Mesenteric fat pad (tissue), 1 donor: ENCODE data around the gene ATP6V1F. TPM values are rescaled to one million over a fixed set of nuclear protein-coding genes. Genes with fewer than 3 reads are reported as not detected.

Experiments
- DNase-seq: peaks from one replicate; pipeline ENCODE4 v3.0.0-alpha.2; 2020; ENCODE audit warnings: low spot score
- total RNA-seq: library from RNA; stranded (reverse); fragmentation: NEBNext Ultra II Directional; extraction: Animal tissue kit (Norgen Biotek cat#: 25700); gene quantifications from one replicate; pipeline ENCODE4 v1.2.1, GENCODE V29; 2021
- donor health status: DM: yes; HTN: yes; CAD: no.

Gene ATP6V1F
- total RNA-seq, 1 donor from 2014 or later, result 160 TPM

DNA sequence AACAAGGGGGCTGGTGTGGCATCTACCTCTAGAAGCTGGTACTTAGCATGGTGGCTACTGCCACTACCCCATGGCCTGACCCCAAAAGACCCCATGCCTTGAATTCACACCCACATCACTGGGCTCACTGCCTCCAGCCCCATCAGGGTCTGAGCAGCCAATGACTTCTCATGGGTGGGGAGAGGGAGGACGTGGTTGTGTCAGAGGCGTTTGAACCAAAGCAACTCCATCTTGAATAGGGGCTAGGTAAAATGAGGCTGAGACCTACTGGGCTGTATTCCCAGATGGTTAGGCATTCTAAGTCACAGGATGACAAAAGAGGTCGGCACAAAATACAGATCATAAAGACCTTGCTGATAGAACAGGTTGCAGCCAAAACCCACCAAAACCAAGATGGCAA, 32.7 kb downstream of the ATP6V1F start:
- DNase-seq, result no peak

- DNase-seq, result no peak
Measured at GRCh38 chr7:128899392-128899791, 36.7 kb downstream of the ATP6V1F start.

DNA sequence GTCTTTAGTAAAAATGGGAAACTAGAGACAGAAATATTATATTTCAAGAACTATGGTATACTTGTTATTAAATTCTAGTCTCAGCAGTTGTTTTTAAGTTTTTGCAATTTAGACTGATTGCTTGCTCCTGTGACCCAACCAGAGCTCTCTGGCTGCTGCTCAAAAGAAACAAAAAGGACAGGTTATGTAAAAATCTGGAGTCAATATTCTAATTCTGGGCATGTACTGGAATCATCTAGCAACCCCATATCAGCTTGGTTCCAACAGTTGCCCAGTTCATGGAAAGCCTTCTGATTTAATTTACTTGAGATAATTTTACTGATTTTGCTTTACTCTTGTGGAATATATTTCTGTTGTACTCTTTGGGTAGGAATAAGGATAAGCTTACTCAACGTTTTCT, 37.6 kb downstream of the ATP6V1F start:
- no peak for DNase-seq

DNA sequence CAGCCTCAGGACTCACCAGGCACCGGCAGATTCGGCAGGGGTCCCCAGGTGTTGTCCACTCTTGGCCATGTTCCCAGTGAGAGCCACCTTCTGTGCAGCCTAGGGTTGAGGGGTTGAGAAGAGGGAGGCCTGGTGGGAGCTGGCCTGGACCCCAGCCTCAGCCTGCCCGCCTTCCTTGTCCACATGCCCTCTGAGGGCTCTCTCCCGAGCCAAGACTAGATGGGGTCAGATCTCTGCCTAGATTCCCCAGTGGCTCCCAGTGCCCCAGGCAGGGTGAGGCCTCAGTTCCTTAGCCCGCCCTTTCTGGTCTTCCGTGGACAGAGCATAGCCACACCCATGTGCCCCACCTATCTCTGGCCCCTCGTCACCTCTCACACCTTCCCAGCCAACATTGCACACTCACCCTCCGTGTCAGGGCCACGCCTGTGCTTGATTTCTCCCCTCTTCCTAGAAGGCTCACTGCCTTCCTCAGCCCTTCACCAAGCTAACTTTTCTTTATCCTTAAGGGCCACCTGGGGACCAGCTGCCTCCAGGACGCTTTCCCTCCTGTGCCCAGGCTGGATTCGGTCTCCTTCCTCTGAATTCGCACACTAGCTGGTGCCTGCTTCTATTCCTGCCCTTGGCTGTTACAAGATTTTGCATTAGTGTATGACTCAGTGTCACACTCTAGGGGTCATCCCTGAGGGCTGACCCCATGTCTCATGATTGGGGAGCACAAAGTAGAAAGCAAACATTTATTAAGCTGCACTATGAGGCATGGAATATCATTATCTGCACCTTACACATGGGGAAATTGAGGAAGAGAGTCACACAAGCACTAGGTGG, 40.3 kb downstream of the ATP6V1F start:
- DNase-seq, result peak; percentile 85

GRCh38 chr7:128903621-128904361, 41.1 kb downstream of the ATP6V1F start:
- peak; percentile 64 for DNase-seq

DNA sequence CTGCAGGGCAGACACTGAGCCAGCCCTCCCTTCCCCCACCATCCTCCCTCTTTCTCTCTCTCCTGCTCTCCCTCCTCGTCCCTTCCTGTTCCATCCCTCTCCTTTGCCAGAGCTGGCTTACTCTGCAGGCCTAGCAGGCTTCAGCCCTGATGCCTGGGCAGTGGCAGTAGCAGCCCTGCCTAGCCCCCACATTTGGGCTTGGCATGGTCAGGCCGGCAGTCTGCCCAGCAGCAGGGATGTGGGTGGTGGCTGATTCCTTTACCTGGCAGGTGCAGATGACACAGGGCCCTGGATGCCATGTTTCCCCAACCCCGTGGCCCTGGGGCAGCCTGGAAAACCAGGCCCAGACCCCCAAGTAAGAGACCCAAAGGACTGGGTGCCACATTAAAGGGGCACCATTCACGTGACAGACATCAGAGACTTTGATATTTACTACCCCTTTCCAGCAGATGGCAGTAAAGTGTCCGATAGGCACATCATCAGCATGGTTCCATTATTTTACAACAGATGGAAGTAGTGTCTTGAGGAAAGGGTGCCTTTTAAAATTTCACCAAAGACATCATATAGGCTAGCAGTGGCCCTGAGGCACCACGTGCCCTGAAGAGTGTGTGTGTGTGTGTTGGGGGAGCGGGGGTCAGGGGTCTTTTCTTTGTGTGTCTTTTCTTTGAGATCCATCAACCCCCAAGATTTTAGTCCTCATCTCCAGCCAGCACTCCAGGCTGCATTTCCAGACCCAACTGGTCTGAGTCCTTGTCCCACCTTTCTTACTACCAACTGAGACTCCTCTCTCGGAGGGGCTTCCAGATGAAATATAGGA, 41.9 kb downstream of the ATP6V1F start:
- peak; percentile 67 for DNase-seq

GRCh38 chr7:128906001-128906765, 43.5 kb downstream of the ATP6V1F start:
- DNase-seq, result peak; percentile 85

- DNase-seq, result peak; percentile 75
Measured at GRCh38 chr7:128906766-128907559, 44.3 kb downstream of the ATP6V1F start.

DNA sequence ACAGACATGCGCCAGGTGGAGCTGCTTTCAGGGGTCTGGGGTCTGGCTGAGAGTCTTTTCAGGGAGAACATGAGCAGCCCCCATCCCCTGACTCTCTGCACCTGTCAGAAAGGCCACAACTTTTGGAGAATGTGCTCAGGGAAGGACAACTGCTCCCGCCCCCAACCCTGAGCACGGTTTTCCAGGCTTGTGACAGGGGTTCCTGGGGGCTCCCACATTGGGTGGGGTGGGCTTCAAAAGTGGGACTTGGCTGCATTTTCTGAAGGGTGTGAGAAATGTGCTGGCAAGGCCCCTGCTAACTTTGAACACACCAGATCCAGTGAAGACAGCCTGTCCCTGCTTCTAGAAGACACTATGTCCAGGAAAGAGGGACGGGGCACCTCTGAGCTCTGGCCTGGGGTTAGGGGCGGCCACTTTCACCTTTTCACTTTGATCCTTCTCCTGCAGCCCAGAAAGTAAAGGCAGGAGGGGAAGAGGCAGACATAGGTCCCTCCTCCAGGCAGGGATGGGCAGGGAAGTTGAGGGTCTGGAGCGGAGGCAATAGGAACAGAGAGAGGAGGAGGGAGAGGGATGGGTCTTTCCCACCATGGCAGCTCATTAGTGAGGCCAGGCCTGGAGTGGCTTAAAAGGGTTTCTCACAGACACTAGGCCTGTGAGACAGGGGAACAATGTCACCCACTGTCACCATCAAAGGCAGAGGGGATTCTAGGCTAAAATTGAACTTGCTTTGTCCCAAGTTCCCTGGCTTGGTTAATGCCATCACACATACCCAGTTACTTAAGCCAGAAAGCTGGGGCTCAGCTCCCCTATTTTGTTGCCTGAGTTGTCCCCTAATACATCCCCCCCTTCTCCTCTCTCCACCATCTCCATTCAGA, 46.3 kb downstream of the ATP6V1F start:
- peak; percentile 73 for DNase-seq

DNA sequence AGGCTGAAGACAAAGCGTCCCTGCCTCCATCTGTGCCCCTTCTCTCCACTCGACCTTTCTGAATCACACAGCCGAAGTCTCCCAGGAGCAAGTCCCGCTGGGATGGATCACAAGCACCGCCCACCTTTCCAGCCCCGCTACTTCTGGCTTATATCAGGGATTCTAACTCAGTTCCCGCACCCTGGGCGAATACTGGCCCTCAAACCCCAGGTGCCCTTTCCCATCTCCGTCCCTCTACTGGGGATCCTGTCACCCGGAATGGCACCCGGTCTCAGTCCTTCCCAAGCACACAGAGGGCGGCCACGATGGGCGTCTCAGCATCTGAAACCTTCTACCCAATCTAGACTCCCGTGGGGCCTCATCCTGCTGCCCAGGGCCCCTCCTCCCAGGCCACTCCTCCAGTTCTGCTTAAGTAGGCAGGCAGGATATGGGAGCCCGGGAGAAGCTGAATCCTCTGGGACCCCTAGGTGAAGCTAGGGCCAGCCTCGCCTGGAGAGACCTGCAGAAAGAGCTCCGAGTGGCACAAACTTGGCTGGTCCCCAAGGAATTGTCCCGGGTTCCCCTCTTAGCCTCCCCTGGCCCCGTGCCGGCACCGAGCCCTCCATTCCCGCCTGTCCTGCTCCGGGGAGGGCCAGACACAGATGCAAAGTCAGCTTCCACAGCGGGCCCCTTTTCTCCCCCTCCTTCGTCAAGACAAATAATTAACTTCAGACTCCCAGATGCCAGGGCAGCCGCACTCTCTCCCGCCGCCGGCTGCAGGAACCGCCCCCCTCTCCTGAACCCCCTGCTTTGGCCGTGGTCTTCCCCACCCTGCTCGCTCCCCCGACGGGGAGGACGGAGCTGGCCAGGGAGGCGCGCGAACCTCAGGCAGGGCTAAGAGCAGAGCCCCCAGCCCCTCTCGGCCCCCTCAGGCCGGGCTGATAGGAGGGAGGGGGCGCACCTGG, 47.2 kb downstream of the ATP6V1F start:
- peak; percentile 88 for DNase-seq

GRCh38 chr7:128910569-128910945, 47.9 kb downstream of the ATP6V1F start, which contains the start of gene KCP:
Gene KCP, minus strand, starts transcription at chr7:128910709. Its CDS starts 33 bp downstream, at chr7:128910676.
- DNase-seq, result peak; percentile 84

DNA sequence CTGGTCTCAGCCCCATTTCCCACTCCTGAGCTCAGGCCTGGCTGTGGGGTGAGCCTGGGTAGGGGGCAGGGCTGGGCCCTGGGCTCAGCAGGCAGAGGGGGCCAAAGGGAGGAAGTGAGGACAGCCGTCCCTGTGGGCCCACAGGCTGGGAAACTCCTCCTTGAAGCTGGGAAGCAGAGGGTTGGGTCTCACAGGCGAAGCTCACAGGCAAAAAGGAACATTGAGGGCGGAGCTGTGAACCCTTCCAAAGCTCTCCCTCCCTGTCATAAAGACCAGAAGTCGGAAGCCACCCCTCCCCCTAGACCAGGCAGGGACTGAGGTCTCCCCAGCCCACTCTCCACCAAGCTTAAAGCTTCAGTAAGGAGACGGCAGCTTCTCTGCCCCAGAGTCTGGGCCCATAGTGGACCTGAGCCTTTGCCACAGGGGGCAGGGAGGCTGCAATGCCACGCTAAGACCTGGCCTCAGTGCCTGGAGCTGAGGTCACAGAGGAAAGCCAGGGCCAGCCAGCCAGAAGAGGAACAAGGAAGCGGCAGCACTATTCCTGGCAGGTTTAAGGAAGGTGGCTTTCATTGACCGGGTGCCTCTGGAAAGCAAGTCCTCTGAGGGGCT, 48.9 kb downstream of the ATP6V1F start:
- DNase-seq, result peak; percentile 85

- peak; percentile 64 for DNase-seq
Measured at GRCh38 chr7:128912281-128912680, 49.6 kb downstream of the ATP6V1F start.

GRCh38 chr7:128912709-128913495, 50.2 kb downstream of the ATP6V1F start:
- peak; percentile 68 for DNase-seq

GRCh38 chr7:128913870-128914565, 51.4 kb downstream of the ATP6V1F start:
- peak; percentile 60 for DNase-seq
